Loucy (cell line): ENCODE data around the gene ABTB2.

ENCODE experiments used
- H2AFZ ChIP-seq: fragments of 200-600 bp; sonication (generic); 2 replicates; pipeline ENCODE4 v1.6.0; 2016; ENCODE audit warnings: antibody characterized with exemption, mild to moderate bottlenecking, low read length, moderate library complexity
- H3F3A ChIP-seq: fragments of 200-600 bp; 2 replicates; pipeline ENCODE4 v1.6.0; 2016; ENCODE audit warnings: antibody characterized with exemption, low read depth, mild to moderate bottlenecking
- H3K27me3 ChIP-seq: fragments of 200-600 bp; sonication (generic); 2 replicates; pipeline ENCODE4 v1.6.1; 2014; ENCODE audit warnings: low read length, mild to moderate bottlenecking; ENCODE audit not compliant: insufficient read depth, poor library complexity, severe bottlenecking
- H3K36me3 ChIP-seq: fragments of 200-600 bp; sonication (generic); 2 replicates; pipeline ENCODE4 v1.6.1; 2016; ENCODE audit warnings: low read length; ENCODE audit not compliant: insufficient read depth
- H3K4me1 ChIP-seq: fragments of 200-600 bp; sonication (generic); 2 replicates; pipeline ENCODE4 v1.5.1; 2014; ENCODE audit warnings: low read length, mild to moderate bottlenecking; ENCODE audit not compliant: insufficient read depth, poor library complexity, severe bottlenecking
- H3K4me2 ChIP-seq: fragments of 200-600 bp; sonication (generic); 2 replicates; pipeline ENCODE4 v1.6.0; 2014; ENCODE audit warnings: antibody characterized with exemption, low read length, low read depth, mild to moderate bottlenecking; ENCODE audit not compliant: poor library complexity, severe bottlenecking
- H3K4me3 ChIP-seq: fragments of 200-600 bp; sonication (generic); 2 replicates; pipeline ENCODE4 v1.5.1; 2014; ENCODE audit warnings: low read length, mild to moderate bottlenecking, mixed read lengths; ENCODE audit not compliant: poor library complexity, severe bottlenecking
- H3K79me2 ChIP-seq: fragments of 200-600 bp; sonication (generic); 2 replicates; pipeline ENCODE4 v1.6.1; 2014; ENCODE audit warnings: low read length; ENCODE audit not compliant: insufficient read depth
- H3K9ac ChIP-seq: fragments of 200-600 bp; sonication (generic); 2 replicates; pipeline ENCODE4 v1.6.0; 2014; ENCODE audit warnings: mild to moderate bottlenecking, low read depth, low read length, moderate library complexity; ENCODE audit not compliant: poor library complexity, severe bottlenecking
- H3K9me2 ChIP-seq: fragments of 200-600 bp; sonication (generic); replicated peaks from 2 replicates; pipeline ENCODE4 v1.6.1; 2016; ENCODE audit warnings: low read depth, low read length, mixed read lengths
- H3K9me3 ChIP-seq: fragments of 200-600 bp; sonication (generic); 2 replicates; pipeline ENCODE4 v1.6.1; 2014; ENCODE audit warnings: mild to moderate bottlenecking, antibody characterized with exemption, low read length, low read depth; ENCODE audit not compliant: insufficient read depth
- H4K20me1 ChIP-seq: fragments of 200-600 bp; sonication (generic); 2 replicates; pipeline ENCODE4 v1.6.0; 2014; ENCODE audit warnings: antibody characterized with exemption, low read length, mild to moderate bottlenecking; ENCODE audit not compliant: insufficient read depth, poor library complexity, severe bottlenecking
- CTCF ChIP-seq: fragments of 200-600 bp; sonication (generic); conservative IDR thresholded peaks from 2 replicates; pipeline ENCODE4 v1.5.1; 2014; ENCODE audit warnings: mild to moderate bottlenecking, antibody characterized with exemption, low read length
- EZH2phosphoT487 ChIP-seq: fragments of 200-600 bp; IDR thresholded peaks from 2 replicates; pipeline ENCODE4 v1.6.1; 2018; ENCODE audit warnings: antibody characterized with exemption, mild to moderate bottlenecking, moderate library complexity, borderline replicate concordance

Gene ABTB2

GRCh38 chr11:34136420-34136819 lies 221.4 kb downstream of the ABTB2 start:
- Histone ChIP-seq H3K79me2 (no peaks in the 10 kb centered on the region), H2AFZ (no peak overlapping the region), H3K4me2 (no peak overlapping the region), H3K4me3 (no peak overlapping the region), H3K9me3 (no peaks in the 10 kb centered on the region), H3K4me1 (no peaks in the 10 kb centered on the region), H4K20me1 (no peaks in the 10 kb centered on the region), H3K9ac (no peak overlapping the region), H3K36me3 (peaks cover 85% of the 10 kb centered on the region; the same call in 1 of the 2 replicates), H3K27me3 (no peaks in the 10 kb centered on the region), H3K9me2 (no peaks in the 10 kb centered on the region), H3F3A (no peaks in the 10 kb centered on the region)
- no peak for TF ChIP-seq EZH2phosphoT487

- H4K20me1 ChIP-seq, result no peaks in the 10 kb centered on the region
- H2AFZ ChIP-seq, result no peak overlapping the region
- H3F3A ChIP-seq, result no peaks in the 10 kb centered on the region
- no peak overlapping the region for H3K4me2 ChIP-seq
- peaks cover 85% of the 10 kb centered on the region; the same call in 1 of the 2 replicates for H3K36me3 ChIP-seq
- no peaks in the 10 kb centered on the region for H3K9me3 ChIP-seq
- H3K4me3 ChIP-seq, result no peak overlapping the region
- H3K9me2 ChIP-seq, result no peaks in the 10 kb centered on the region
- H3K9ac ChIP-seq, result no peak overlapping the region
- TF ChIP-seq EZH2phosphoT487, result no peak
- no peak for TF ChIP-seq CTCF
- no peaks in the 10 kb centered on the region for H3K79me2 ChIP-seq
- H3K4me1 ChIP-seq, result no peaks in the 10 kb centered on the region
- H3K27me3 ChIP-seq, result no peaks in the 10 kb centered on the region
Measured at GRCh38 chr11:34135439-34135838, 222.4 kb downstream of the ABTB2 start.

GRCh38 chr11:34134765-34135164 lies 223.0 kb downstream of the ABTB2 start:
- no peak overlapping the region for H3K4me2 ChIP-seq
- no peak overlapping the region for H3K9ac ChIP-seq
- no peaks in the 10 kb centered on the region for H3K27me3 ChIP-seq
- no peaks in the 10 kb centered on the region for H3F3A ChIP-seq
- TF ChIP-seq EZH2phosphoT487 (no peak), CTCF (no peak)
- no peaks in the 10 kb centered on the region for H3K4me1 ChIP-seq
- H3K9me3 ChIP-seq, result no peaks in the 10 kb centered on the region
- H3K36me3 ChIP-seq, result peaks cover 87% of the 10 kb centered on the region; the same call in 1 of the 2 replicates
- no peaks in the 10 kb centered on the region for H4K20me1 ChIP-seq
- H3K9me2 ChIP-seq, result no peaks in the 10 kb centered on the region
- no peaks in the 10 kb centered on the region for H3K79me2 ChIP-seq
- no peak overlapping the region for H2AFZ ChIP-seq
- H3K4me3 ChIP-seq, result no peak overlapping the region

- H4K20me1 ChIP-seq, result no peaks in the 10 kb centered on the region
- H3K4me1 ChIP-seq, result no peaks in the 10 kb centered on the region
- peaks cover 82% of the 10 kb centered on the region; the same call in 1 of the 2 replicates for H3K36me3 ChIP-seq
- H3K27me3 ChIP-seq, result no peaks in the 10 kb centered on the region
- H3K4me2 ChIP-seq, result no peak overlapping the region
- no peak overlapping the region for H3K9ac ChIP-seq
- no peaks in the 10 kb centered on the region for H3K79me2 ChIP-seq
- no peaks in the 10 kb centered on the region for H3K9me3 ChIP-seq
- H3F3A ChIP-seq, result no peaks in the 10 kb centered on the region
- TF ChIP-seq EZH2phosphoT487 (no peak), CTCF (no peak)
- H3K4me3 ChIP-seq, result no peak overlapping the region
- H3K9me2 ChIP-seq, result no peaks in the 10 kb centered on the region
- H2AFZ ChIP-seq, result no peak overlapping the region
Measured at GRCh38 chr11:34132261-34132965, 225.4 kb downstream of the ABTB2 start.
